ENCODE measurements around the gene STARD6. TPM values are rescaled to one million over a fixed set of nuclear protein-coding genes. Genes with fewer than 3 reads are reported as not detected.
"Not testable (repeated sequence)": the region's sequence is repeated elsewhere in the genome, so short reads cannot be mapped to it uniquely, and the experiment has no call there.

STARD6 gene
- total RNA-seq, 2 donors from 2014 or later: not detected

DNA sequence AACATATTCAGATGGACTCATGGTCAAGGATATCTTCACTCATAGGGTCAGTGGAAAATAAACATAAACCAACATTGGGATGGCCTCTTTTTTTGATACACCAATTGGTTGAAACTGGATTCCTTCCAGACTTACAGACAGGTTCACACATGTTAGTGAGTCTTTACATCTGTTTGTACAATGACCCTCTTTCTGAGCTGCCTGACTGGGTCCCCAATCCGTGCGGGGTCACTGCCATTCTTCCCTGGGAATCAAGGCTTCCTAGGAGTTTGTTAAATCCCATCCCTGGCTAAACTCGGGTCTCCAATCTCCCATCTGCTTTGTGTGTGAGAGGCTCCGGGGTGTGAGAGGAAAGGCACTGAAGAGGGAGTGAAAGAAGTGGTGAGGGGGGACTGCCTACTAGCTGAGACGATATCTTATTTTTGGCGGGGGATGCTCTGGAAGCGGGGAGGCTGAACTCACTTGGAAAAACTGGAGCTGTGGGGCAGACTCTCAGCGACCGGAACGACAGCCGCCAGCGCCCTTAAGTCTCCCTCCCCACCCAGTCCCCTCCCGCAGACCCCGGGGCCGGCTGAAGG lies 487 bp downstream of the STARD6 start:
- no peak for DNase-seq
- intact Hi-C loops (cut with DNase I): no loop called here

DNA sequence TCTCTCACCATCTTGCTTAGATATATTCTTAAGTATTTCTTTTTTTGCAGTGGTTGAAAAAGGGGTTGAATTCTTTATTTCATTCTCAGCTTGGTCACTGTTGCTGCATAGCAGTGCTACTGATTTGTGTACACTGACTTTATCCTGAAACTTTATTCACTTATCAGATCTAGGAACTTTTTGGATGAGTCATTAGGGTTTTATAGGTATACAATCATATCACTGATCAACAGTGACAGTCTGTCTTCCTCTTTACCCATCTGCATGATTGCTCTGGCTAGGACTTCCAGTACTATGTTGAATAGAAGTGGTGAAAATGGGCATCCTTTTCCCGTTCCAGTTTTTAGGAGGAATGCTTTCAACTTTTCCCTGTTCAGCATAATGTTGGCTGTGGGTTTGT lies 6.5 kb downstream of the STARD6 start:
- intact Hi-C loops (cut with DNase I): no loop called here
- ATAC-seq (no peak), DNase-seq (no peak)

More for the DNA sequence above, 487 bp downstream of the STARD6 start:
- ATAC-seq: peak in 1 of 2 donors; percentile 76

DNA sequence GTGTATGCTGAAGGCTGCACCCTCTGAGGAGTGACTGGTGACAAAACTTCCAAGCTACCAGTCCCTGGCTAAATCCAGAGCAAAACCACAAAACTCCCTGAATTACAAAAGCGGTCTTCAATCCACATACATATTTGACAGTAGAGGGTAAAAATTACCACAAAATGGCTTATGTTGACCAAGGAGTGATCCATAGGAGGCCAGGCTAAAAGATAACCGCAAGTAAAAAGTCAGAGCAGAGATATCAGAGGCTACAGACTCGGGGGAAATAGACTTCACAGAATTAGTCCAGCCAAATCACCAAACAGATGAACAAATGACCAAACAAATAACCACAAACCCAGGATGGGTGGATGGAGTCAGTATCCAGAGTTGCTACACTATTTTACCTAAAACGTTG lies 19.4 kb downstream of the STARD6 start:
- intact Hi-C loops (cut with DNase I): no loop called here
- no peak for DNase-seq
- ATAC-seq: no peak

DNA sequence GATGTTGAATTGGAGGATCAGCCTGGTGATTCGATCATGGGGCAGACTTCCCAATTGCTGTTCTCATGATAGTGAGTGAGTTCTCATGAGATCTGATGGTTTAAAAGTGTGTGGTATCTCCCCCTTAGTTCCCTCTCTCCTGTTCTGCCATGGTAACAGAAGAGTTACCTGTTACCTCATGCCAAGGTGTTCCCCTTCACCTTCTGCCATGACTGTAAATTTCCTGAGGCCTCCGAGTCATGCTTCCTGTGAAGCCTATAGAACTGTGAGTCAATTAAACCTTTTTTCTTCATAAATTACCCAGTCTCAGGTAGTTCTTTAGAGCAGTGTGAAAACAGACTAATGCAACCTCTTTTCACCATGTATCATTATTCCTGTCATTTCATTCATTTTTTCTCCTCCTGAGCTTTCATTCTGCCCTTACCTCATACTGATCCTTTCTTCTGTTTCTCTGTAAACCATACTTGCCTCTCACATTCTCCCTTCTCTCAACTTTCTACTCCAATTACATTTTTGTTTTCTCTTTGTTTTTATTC lies 22.0 kb downstream of the STARD6 start:
- DNase-seq: no peak
- intact Hi-C loops (cut with DNase I): no loop called here
- no peak for ATAC-seq

- DNase-seq: no peak
- ATAC-seq: no peak
- intact Hi-C loops (cut with DNase I): no loop called here
Measured at GRCh38 chr18:54330768-54331548, 26.7 kb downstream of the STARD6 start.

- no peak for ATAC-seq
- intact Hi-C loops (cut with DNase I): no loop called here
- no peak for DNase-seq
Measured at GRCh38 chr18:54329787-54330186, 27.9 kb downstream of the STARD6 start.

GRCh38 chr18:54327818-54328217 lies 29.8 kb downstream of the STARD6 start:
- DNase-seq (no peak), ATAC-seq (no peak)
- intact Hi-C loops (cut with DNase I): no loop called here

DNA sequence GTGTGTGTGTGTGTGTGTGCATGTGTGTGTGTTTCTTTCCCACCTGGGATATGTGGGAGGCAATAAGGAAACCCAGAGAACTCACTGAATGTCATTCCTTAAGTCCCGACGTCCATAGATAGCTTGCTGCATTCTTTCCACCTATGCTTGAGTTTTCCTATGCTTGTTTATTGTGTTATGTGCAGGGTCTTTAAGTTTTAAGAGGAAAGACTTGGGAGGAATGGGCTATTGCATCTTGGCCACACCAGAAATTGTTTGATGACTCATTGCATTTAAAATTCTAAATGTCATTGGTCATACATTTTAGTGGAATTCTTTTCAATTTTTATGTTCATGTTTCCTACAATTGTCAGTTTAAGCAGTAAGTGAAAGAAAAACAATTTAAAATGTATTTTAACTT lies 33.7 kb downstream of the STARD6 start:
- DNase-seq (no peak), ATAC-seq (no peak)
- intact Hi-C loops (cut with DNase I): no loop called here

DNA sequence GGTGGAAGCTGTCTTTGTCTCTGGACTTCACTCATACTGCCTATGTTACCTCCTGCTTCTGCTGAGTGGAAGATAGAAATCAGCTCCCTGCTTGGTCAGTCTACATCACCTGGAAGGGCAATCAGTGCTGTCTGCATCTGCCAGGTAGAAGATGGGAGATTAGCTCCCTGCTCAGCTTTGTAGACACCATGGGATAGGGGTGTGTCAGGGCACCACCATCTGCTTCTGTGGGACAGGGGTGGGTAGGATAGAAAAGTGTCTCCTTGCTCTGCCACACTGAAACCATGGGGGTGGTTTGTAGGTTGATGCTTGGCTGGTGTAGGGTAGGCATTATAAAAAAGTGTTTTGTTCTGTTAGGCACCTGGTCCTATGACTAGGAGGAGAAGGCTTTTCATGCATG lies 34.1 kb downstream of the STARD6 start:
- DNase-seq: no peak
- ATAC-seq: no peak
- intact Hi-C loops (cut with DNase I): no loop called here

DNA sequence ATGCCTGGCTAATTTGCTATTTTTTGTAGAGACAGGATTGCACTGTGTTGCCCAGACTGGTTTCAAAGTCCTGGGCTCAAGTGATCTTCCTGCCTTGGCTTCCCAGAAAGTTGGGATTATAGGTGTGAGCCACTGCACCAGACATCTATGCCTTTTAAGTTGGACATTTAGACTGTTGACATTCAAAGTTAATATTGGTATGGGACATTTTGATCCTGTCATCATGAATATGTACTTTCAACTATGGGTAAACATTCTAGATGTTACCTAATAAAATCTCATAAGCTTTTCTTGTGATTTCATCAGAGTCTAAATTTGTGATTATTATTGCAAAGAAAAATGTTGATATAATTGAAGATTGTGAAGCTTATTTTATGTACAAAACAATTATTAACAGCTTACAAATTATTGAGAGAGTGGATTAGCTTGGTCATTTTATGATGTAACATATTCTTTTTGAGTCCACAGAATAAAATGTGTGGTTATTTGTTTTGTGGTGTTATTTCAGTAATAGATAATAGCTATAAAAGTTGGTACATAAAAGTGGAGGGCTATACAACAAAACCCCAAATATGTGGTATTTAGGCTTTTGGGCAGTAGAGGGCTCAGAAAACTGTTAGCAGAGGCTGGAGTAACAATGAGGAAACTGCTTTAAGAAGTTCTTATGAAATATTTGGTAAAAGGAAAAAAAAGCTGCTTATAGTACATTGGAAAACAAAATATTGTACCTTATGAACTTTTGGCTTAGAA lies 41.4 kb downstream of the STARD6 start:
- intact Hi-C loops (cut with DNase I): no loop called here
- DNase-seq: no peak
- no peak for ATAC-seq

GRCh38 chr18:54309564-54309963 lies 48.1 kb downstream of the STARD6 start:
- intact Hi-C loops (cut with DNase I); ATAC-seq; DNase-seq: not testable (repeated sequence)

GRCh38 chr18:54303408-54303807 lies 54.2 kb downstream of the STARD6 start:
- intact Hi-C loops (cut with DNase I): no loop called here
- ATAC-seq: no peak

DNA sequence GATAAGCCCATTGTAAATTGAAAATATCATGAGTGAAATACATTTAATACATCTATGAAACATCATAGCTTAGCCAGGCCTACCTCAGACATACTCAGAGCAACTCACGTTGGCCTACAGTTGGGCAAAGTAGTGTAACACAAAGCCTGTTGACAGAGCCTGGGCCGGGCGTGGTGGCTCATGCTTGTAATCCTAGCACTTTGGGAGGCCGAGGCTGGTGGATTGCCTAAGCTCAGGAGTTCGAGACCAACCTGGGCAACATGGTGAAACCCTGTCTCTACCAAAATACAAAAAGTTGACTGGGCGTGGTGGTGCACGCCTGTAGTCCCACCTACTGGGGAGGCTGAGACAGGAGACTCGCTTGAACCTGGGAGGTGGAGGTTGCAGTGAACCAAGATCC lies 58.7 kb downstream of the STARD6 start:
- intact Hi-C loops (cut with DNase I); ATAC-seq; DNase-seq: not testable (repeated sequence)

More at GRCh38 chr18:54303408-54303807, 54.2 kb downstream of the STARD6 start:
- no peak for DNase-seq

- DNase-seq: no peak
- intact Hi-C loops (cut with DNase I): no loop called here
- no peak for ATAC-seq
Measured at GRCh38 chr18:54296062-54296461, 61.6 kb downstream of the STARD6 start.

DNA sequence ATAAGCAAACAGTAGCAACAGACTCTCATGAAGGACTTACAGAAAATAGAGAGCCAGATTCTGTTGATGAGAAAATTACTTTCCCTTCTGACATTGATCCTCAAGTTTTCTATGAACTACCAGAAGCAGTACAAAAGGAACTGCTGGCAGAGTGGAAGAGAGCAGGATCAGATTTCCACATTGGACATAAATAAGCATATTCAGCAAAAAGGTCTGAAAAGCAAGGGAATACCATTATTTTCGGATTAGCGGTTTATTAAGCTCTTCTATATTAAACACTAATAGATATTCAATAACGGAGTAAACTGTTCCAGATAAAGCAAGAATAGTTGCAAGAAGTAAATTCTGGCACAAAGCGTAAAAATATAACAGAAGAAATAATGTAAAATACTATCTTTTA lies 63.4 kb downstream of the STARD6 start:
- no peak for DNase-seq
- intact Hi-C loops (cut with DNase I): no loop called here
- ATAC-seq: no peak

GRCh38 chr18:54284981-54285785 lies 72.5 kb downstream of the STARD6 start:
- peak; percentile 61 for DNase-seq
- intact Hi-C loops (cut with DNase I): no loop called here
- ATAC-seq: peak; percentile 92 to 96

GRCh38 chr18:54284535-54284934 lies 73.1 kb downstream of the STARD6 start:
- ATAC-seq: no peak
- intact Hi-C loops (cut with DNase I): no loop called here
- DNase-seq: no peak

- no peak for DNase-seq
- intact Hi-C loops (cut with DNase I): no loop called here
- no peak for ATAC-seq
Measured at GRCh38 chr18:54280220-54280569, 77.5 kb downstream of the STARD6 start.
